ENCODE measurements around the gene NKAIN2.

The NKAIN2 gene

DNA sequence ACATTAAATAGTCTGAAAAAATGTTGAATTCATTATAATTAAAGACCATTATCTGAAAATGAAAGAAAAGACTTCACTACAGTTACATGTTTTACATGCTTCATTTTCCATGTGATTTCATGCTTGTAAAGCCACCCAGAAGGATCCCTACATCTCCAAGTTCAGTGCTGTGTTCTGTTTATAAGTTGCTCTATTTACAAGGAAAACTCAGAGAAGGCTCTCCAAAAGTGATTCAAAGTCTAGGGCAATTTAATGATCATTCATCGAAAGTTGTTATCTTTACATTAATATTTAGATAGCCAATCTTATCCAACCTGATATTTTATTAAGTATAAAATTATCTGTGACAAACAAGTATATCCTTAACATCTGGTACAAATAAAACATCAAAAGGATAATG lies 663.7 kb downstream of the NKAIN2 start:
- Histone ChIP-seq H3K4me1 (no peaks in the 10 kb centered on the region), H3K27me3 (no peaks in the 10 kb centered on the region), H3K27ac (no peak overlapping the region), H3K9me3 (peaks cover 0 to 4% (median 0%) of the 10 kb centered on the region in 3 donors), H3K36me3 (no peaks in the 10 kb centered on the region), H3K4me3 (no peak overlapping the region)
- TF ChIP-seq, protein P1, sequence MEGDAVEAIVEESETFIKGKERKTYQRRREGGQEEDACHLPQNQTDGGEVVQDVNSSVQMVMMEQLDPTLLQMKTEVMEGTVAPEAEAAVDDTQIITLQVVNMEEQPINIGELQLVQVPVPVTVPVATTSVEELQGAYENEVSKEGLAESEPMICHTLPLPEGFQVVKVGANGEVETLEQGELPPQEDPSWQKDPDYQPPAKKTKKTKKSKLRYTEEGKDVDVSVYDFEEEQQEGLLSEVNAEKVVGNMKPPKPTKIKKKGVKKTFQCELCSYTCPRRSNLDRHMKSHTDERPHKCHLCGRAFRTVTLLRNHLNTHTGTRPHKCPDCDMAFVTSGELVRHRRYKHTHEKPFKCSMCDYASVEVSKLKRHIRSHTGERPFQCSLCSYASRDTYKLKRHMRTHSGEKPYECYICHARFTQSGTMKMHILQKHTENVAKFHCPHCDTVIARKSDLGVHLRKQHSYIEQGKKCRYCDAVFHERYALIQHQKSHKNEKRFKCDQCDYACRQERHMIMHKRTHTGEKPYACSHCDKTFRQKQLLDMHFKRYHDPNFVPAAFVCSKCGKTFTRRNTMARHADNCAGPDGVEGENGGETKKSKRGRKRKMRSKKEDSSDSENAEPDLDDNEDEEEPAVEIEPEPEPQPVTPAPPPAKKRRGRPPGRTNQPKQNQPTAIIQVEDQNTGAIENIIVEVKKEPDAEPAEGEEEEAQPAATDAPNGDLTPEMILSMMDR (IDR thresholded peaks at IDR 0.05), result no peak
- intact Hi-C loops (cut with DNase I; ENCODE audit: low total_unique reads), result no loop called here
- no peak for DNase-seq

DNA sequence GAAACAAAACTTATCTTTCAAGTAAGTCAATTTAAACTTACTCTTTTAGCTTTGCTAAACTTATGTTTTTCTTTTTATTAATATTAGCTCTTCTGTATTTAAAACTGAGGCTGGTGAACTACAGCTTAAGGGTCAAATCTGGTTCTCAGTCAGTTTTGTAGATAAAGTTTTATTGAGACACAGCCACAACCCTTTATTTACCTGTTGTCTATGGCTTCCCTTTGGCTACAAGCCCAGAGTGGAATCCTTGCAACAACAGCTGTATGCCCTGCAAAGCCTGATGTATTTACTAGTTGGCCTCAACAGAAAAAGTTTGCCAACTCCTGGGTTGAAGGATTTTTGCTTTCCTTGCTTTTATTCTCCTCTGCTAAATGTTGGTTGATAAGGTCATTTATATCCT lies 667.1 kb downstream of the NKAIN2 start:
- Histone ChIP-seq H3K27me3 (no peaks in the 10 kb centered on the region), H3K27ac (no peak overlapping the region), H3K4me1 (no peaks in the 10 kb centered on the region), H3K36me3 (no peaks in the 10 kb centered on the region), H3K4me3 (no peak overlapping the region), H3K9me3 (no peaks in the 10 kb centered on the region)
- intact Hi-C loops (cut with DNase I; ENCODE audit: low total_unique reads), result no loop called here
- DNase-seq, result no peak
- TF ChIP-seq, protein P1 (IDR thresholded peaks at IDR 0.05), result no peak

DNA sequence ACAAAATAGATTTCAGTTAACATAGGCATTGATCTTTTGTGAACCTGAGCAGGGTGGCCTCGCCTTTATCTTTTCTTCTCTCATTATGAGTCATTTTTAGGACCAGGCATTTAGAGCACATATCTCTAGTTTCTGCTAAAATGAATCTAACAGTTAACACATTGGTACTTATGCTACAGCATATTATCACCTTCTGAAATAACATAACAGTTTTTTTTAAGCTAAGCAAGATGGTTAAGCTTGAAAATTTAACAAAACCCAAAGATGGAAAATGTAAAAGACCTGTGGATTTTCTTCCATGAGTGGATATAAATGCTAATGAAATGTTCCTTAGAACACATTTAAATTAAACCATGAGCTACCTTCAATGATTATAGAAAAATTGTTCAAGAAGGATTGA lies 671.5 kb downstream of the NKAIN2 start:
- TF ChIP-seq, protein P1 (IDR thresholded peaks at IDR 0.05), result no peak
- Histone ChIP-seq H3K4me3 (no peak overlapping the region), H3K4me1 (no peaks in the 10 kb centered on the region), H3K9me3 (no peaks in the 10 kb centered on the region), H3K27me3 (no peaks in the 10 kb centered on the region), H3K27ac (no peak overlapping the region), H3K36me3 (no peaks in the 10 kb centered on the region)
- intact Hi-C loops (cut with DNase I; ENCODE audit: low total_unique reads), result no loop called here
- DNase-seq, result no peak

DNA sequence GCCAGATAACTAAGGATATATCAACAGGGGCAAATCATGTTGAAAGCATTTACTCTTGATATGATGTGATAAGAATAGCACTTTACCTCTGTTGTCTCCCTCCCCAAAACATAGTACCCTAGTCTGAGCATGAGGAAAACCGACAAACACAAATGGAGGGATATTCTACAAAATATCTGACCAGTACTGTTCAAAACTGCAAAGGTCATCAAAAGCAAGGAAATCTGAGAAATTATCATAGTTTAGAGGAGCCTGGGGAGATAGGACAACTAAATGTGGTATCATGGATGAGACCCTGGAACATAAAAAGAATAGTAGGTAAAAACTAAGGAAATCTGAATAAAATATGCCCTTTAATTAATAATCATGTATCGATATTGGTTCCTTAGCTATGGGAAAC lies 675.2 kb downstream of the NKAIN2 start:
- Histone ChIP-seq H3K36me3 (no peaks in the 10 kb centered on the region), H3K9me3 (no peaks in the 10 kb centered on the region), H3K27me3 (no peaks in the 10 kb centered on the region), H3K4me1 (no peaks in the 10 kb centered on the region), H3K27ac (no peak overlapping the region), H3K4me3 (no peak overlapping the region)
- intact Hi-C loops (cut with DNase I; ENCODE audit: low total_unique reads), result no loop called here
- TF ChIP-seq, protein P1 (IDR thresholded peaks at IDR 0.05), result no peak
- DNase-seq, result no peak

DNA sequence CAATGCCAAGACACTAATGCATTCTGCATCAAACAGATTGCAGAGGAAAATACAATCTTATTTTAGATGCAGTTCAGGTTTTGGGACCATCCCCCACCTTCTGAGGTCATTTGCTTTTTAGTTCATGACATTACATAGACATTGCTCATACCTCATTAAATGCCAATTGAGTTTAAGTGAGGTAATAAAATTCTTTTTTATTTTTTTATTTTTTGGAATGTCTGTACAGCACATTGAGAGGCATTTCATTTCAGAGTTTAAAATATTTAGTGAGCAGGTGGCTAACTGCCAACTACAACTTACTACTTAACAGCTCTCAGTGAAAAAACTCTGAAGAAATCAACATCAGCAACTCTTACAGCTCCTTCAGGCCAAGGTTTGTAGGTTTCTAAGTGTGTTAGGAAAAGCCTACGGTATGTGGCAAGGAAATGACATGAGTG lies 676.3 kb downstream of the NKAIN2 start:
- TF ChIP-seq, protein P1 (IDR thresholded peaks at IDR 0.05), result no peak
- H3K4me1 ChIP-seq, result no peaks in the 10 kb centered on the region
- H3K9me3 ChIP-seq, result no peaks in the 10 kb centered on the region
- intact Hi-C loops (cut with DNase I; ENCODE audit: low total_unique reads), result no loop called here
- H3K27me3 ChIP-seq, result no peaks in the 10 kb centered on the region
- no peak for DNase-seq
- H3K4me3 ChIP-seq, result no peak overlapping the region
- no peaks in the 10 kb centered on the region for H3K36me3 ChIP-seq
- no peak overlapping the region for H3K27ac ChIP-seq

DNA sequence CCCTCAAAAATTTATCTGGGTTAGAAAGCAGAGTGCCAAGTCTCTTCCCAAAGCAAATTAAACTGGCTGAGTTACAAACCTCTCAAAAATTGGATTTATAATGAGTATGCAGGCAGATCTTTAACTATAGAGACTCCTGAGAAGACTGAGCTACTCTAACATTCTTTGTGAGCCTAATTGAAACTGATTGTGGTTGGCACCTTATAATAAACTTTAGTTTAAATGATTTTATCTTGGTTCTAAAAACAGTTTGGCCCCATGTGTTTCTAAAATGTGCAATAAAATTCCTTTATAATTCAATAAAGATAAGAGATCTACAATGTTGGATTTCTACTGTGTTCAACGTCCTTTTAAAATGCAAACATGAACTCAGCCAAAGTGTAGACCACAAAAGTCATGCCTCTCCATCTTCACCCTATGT lies 678.4 kb downstream of the NKAIN2 start:
- H3K27ac ChIP-seq, result no peak overlapping the region
- TF ChIP-seq, protein P1 (IDR thresholded peaks at IDR 0.05), result no peak
- intact Hi-C loops (cut with DNase I; ENCODE audit: low total_unique reads), result no loop called here
- H3K27me3 ChIP-seq, result no peaks in the 10 kb centered on the region
- no peaks in the 10 kb centered on the region for H3K36me3 ChIP-seq
- H3K9me3 ChIP-seq, result no peaks in the 10 kb centered on the region
- DNase-seq, result no peak
- no peaks in the 10 kb centered on the region for H3K4me1 ChIP-seq
- H3K4me3 ChIP-seq, result no peak overlapping the region

Data from tibial artery (tissue), 4 donors.